Choroid plexus epithelial cell (primary cell): ENCODE data around the gene GANC.
A peak's percentile ranks its signal among the peaks of the same experiment; 100 is the strongest.

Experiments
- DNase-seq: peaks from one replicate; pipeline ENCODE4 v3.0.0-alpha.2; 2010; ENCODE audit warnings: low read depth
- H3K4me3 ChIP-seq: 2 replicates; pipeline ENCODE4 v1.5.1; 2011; ENCODE audit warnings: low read depth, mild to moderate bottlenecking, control low read depth, low read length, moderate library complexity
- TF ChIP-seq, protein P1 (sequence below): conservative IDR thresholded peaks from 2 replicates; pipeline ENCODE4 v1.5.1; 2011; ENCODE audit warnings: low read depth, mild to moderate bottlenecking, control low read depth, inconsistent platforms, low read length, moderate library complexity

Gene GANC

DNA sequence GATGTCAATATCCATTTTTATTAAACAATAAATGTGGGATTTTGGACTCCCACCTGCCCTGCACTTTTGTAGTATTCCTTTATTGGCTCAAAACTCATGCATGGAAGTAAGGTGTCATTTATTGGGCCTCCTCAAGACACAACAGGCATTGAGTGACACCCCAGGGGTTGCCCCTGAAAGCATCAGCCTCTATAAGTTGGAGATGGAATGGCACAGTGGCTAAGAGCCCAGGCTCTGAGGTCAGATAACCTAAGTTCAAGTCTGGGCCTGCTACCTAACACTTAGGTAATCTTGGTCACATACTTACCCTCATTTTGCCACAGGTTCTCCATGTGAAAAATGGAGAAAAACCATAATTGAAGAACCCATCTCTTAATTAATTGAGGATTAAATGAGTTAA lies 90.9 kb downstream of the GANC start:
- TF ChIP-seq, protein P1, sequence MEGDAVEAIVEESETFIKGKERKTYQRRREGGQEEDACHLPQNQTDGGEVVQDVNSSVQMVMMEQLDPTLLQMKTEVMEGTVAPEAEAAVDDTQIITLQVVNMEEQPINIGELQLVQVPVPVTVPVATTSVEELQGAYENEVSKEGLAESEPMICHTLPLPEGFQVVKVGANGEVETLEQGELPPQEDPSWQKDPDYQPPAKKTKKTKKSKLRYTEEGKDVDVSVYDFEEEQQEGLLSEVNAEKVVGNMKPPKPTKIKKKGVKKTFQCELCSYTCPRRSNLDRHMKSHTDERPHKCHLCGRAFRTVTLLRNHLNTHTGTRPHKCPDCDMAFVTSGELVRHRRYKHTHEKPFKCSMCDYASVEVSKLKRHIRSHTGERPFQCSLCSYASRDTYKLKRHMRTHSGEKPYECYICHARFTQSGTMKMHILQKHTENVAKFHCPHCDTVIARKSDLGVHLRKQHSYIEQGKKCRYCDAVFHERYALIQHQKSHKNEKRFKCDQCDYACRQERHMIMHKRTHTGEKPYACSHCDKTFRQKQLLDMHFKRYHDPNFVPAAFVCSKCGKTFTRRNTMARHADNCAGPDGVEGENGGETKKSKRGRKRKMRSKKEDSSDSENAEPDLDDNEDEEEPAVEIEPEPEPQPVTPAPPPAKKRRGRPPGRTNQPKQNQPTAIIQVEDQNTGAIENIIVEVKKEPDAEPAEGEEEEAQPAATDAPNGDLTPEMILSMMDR, result no peak
- H3K4me3 ChIP-seq, result no peak overlapping the region
- DNase-seq, result no peak

DNA sequence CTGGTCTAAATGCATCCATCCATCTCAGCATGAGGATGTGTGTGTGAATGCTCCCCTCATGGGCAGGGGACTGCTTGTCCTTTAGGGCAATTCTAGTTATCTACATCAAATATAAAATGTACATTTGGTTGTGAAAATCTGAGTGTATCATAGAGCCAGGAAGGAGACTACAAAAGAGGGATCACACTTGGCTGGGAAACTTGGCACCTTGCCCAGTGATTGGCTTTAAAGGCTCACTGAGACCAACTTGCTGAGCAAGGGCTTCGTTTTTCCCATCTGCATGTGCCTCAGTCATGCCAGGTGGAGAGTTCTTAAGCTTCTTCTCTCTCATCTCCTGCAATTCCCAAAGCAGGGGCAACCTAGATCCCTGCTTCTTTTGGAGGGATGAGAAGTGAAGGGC lies 91.5 kb downstream of the GANC start:
- peak; percentile 34 for DNase-seq
- TF ChIP-seq, protein P1, result no peak
- no peak overlapping the region for H3K4me3 ChIP-seq

DNA sequence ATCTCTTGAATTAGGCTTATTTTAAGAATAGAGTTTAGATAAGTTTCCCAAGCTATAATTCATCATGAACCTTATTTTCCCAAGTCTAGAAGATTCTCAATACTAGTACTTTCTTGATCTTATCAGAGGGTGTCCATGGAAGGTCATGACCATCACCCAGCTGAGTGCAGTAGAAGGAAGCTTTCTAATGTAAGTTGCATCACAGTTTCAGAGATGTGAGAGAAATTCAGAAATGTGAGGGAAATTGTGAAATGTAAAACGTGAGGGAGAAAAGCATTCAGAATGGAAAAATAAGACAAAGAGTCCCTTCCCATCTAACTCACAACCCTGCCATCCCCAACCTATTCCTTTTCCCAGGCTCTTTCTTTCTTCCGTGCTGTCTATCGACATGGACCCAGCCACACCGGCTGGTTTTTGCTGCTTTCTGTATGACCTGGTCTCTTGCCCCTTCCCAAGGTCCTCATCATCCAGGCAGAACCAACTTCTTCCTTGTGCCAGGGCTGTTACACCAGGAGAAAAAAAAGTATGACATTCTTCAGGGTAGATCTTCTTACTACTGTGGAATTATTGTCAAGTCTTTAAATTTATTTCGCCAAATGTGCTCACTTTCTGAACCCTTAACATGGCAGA lies 93.0 kb downstream of the GANC start:
- TF ChIP-seq, protein P1, result no peak
- no peak overlapping the region for H3K4me3 ChIP-seq
- no peak for DNase-seq

DNA sequence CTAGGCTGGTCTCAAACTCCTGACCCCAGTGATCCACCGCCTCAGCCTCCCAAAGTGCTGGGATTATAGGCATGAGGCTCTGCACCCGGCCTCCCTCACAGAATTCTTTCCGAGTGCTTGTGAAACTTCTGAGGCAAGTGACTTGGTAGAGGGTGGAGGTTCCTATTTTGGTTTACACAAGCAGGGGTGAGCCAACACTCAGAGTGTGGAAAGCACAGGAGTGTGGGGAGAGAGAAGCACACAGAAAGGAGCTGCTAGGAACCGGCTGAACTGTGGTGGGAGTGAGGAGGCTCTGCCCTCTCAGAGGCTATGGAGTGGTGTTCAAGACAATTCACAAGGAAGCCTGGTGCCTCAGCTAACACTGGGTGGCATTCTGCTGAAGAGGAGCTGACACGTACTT lies 94.0 kb downstream of the GANC start:
- peak; percentile 21 for DNase-seq
- TF ChIP-seq, protein P1, result no peak
- no peak overlapping the region for H3K4me3 ChIP-seq

DNA sequence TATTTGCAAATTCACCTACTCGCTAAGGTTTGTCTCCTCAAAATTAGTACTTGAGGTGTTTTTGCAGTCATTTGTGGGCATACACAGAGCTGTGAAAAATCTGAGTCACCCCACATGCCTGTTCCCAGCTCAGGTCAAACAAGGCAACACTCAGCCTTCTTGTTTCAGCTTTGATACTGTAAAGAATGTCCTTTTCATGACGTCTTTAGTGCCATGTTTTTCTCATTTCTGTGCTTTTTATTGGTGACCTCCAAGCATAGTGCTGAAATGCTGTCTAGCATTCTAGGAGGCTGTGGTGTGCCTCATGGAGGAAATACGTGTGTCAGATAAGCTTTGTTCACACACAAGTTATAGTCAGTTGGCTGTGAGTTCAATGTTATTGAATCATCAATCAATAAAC lies 95.1 kb downstream of the GANC start:
- TF ChIP-seq, protein P1, result no peak
- H3K4me3 ChIP-seq, result no peak overlapping the region
- peak; percentile 62 for DNase-seq

DNA sequence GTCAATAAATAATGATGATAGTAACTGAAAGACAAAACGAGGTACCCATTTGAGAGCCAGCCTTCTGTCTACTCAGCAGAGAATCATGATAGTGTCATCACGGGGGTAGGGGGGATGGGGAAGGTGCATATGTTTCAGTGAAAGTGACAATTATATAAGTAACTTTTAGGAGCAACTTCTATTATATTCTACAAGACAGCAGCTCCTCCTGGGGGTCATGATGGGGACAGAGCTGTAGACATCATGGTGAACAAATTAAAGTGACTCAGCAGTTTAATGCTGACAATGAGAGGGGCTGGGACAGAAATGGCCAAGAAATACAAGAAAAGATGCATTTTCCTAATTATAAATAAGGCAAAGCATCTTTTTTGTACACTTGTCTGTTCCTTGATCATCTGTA lies 98.1 kb downstream of the GANC start:
- no peak overlapping the region for H3K4me3 ChIP-seq
- peak; percentile 58 for DNase-seq
- TF ChIP-seq, protein P1, result peak; percentile 40

DNA sequence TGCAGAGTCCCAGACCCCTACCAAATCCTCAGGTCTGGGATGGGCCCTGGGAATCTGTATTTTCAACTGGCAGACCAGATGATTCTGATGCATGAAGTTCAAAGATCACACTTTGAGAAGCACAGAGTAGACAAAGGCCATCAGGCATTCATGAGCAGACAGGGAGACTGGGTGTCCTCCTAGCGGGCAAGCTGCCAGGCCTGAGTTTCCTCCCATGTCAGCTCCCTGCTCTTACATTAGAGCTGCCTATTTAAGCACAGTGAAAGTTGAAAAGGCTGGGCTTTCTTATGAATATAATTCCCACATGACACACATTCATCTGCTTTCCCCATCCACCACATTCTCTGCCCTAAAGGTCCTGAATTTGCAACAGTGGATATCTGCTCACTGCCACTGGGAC lies 100.3 kb downstream of the GANC start:
- TF ChIP-seq, protein P1, result no peak
- DNase-seq, result no peak
- no peak overlapping the region for H3K4me3 ChIP-seq
